ENCODE measurements around the gene CHM.

DNA sequence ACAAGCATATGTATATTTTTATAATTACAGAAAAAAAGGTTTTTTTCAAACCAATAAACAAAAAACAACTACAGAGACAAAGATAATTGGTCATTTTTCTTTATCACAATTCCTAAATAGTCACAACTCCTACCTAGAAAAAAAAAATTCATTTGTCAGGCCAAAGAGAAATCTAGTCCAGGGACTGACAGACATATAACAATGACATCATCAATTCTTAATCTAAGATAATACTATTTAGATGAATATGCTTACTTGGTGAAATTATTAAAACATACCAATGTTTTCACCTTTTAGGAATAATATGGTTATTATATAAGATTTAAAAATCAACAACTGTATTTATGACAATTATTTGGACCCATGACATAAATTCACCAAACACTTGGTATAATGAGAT, 48.4 kb downstream of the CHM start:
- TF ChIP-seq, protein P1, sequence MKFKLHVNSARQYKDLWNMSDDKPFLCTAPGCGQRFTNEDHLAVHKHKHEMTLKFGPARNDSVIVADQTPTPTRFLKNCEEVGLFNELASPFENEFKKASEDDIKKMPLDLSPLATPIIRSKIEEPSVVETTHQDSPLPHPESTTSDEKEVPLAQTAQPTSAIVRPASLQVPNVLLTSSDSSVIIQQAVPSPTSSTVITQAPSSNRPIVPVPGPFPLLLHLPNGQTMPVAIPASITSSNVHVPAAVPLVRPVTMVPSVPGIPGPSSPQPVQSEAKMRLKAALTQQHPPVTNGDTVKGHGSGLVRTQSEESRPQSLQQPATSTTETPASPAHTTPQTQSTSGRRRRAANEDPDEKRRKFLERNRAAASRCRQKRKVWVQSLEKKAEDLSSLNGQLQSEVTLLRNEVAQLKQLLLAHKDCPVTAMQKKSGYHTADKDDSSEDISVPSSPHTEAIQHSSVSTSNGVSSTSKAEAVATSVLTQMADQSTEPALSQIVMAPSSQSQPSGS (CRISPR knock-in tag; IDR thresholded peaks at IDR 0.05; ENCODE audit: borderline replicate concordance, low read depth), result no peak
- TF ChIP-seq, protein P2, sequence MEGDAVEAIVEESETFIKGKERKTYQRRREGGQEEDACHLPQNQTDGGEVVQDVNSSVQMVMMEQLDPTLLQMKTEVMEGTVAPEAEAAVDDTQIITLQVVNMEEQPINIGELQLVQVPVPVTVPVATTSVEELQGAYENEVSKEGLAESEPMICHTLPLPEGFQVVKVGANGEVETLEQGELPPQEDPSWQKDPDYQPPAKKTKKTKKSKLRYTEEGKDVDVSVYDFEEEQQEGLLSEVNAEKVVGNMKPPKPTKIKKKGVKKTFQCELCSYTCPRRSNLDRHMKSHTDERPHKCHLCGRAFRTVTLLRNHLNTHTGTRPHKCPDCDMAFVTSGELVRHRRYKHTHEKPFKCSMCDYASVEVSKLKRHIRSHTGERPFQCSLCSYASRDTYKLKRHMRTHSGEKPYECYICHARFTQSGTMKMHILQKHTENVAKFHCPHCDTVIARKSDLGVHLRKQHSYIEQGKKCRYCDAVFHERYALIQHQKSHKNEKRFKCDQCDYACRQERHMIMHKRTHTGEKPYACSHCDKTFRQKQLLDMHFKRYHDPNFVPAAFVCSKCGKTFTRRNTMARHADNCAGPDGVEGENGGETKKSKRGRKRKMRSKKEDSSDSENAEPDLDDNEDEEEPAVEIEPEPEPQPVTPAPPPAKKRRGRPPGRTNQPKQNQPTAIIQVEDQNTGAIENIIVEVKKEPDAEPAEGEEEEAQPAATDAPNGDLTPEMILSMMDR (IDR thresholded peaks at IDR 0.05), result no peak
- TF ChIP-seq NR1H2 (CRISPR knock-in tag; IDR thresholded peaks at IDR 0.05) (no peak), ZNF121 (CRISPR knock-in tag; IDR thresholded peaks at IDR 0.05) (no peak), SP1 (CRISPR knock-in tag; conservative IDR thresholded peaks at IDR 0.05) (no peak), NR3C1 (CRISPR knock-in tag; conservative IDR thresholded peaks at IDR 0.05; ENCODE audit: low read depth) (no peak), CREM (CRISPR knock-in tag; IDR thresholded peaks at IDR 0.05) (no peak)
- TF ChIP-seq, protein P3, sequence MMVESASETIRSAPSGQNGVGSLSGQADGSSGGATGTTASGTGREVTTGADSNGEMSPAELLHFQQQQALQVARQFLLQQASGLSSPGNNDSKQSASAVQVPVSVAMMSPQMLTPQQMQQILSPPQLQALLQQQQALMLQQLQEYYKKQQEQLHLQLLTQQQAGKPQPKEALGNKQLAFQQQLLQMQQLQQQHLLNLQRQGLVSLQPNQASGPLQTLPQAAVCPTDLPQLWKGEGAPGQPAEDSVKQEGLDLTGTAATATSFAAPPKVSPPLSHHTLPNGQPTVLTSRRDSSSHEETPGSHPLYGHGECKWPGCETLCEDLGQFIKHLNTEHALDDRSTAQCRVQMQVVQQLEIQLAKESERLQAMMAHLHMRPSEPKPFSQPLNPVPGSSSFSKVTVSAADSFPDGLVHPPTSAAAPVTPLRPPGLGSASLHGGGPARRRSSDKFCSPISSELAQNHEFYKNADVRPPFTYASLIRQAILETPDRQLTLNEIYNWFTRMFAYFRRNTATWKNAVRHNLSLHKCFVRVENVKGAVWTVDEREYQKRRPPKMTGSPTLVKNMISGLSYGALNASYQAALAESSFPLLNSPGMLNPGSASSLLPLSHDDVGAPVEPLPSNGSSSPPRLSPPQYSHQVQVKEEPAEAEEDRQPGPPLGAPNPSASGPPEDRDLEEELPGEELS (CRISPR knock-in tag; IDR thresholded peaks at IDR 0.05), result no peak
- TF ChIP-seq, protein P4, sequence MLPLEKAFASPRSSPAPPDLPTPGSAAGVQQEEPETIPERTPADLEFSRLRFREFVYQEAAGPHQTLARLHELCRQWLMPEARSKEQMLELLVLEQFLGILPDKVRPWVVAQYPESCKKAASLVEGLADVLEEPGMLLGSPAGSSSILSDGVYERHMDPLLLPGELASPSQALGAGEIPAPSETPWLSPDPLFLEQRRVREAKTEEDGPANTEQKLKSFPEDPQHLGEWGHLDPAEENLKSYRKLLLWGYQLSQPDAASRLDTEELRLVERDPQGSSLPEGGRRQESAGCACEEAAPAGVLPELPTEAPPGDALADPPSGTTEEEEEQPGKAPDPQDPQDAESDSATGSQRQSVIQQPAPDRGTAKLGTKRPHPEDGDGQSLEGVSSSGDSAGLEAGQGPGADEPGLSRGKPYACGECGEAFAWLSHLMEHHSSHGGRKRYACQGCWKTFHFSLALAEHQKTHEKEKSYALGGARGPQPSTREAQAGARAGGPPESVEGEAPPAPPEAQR (CRISPR knock-in tag; IDR thresholded peaks at IDR 0.05), result no peak
- TF ChIP-seq, protein P5, sequence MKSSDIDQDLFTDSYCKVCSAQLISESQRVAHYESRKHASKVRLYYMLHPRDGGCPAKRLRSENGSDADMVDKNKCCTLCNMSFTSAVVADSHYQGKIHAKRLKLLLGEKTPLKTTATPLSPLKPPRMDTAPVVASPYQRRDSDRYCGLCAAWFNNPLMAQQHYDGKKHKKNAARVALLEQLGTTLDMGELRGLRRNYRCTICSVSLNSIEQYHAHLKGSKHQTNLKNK (CRISPR knock-in tag; IDR thresholded peaks at IDR 0.05), result no peak

All from WTC11 (cell line).